Heart right ventricle (tissue), 16 donors: Measurements from ENCODE around the gene CLEC2A. TPM values are rescaled to one million over a fixed set of nuclear protein-coding genes. Genes with fewer than 3 reads are reported as not detected.

ENCODE experiments used
- ATAC-seq, 8 donors: fragments of 200-7000 bp; cut with Tn5 transposase; one replicate each; pipeline ENCODE4 v1.9.1; 2020; ENCODE audit warnings: mild to moderate bottlenecking in 8 of 8, moderate library complexity in 8 of 8, moderate number of reproducible peaks in 1 of 8
- DNase-seq, 2 donors: peaks; one replicate each; pipeline ENCODE4 v3.0.0-alpha.2; 2020
- H3K27ac ChIP-seq, 10 donors: fragments of 200-600 bp; sonication (generic) in 2 of 10; one replicate each; pipeline versions ENCODE4 v1.5.0 to v1.8.0; 2020 to 2022; ENCODE audit warnings: mild to moderate bottlenecking in 3 of 10
- H3K27me3 ChIP-seq, 7 donors: fragments of 200-600 bp; one replicate each; pipeline ENCODE4 v1.8.0; 2021 to 2022; ENCODE audit warnings: mild to moderate bottlenecking in 2 of 7
- H3K36me3 ChIP-seq, 9 donors: fragments of 200-600 bp; sonication (generic) in 1 of 9; one replicate each; pipeline versions ENCODE4 v1.5.0 to v1.8.0; 2020 to 2022; ENCODE audit warnings: mild to moderate bottlenecking in 2 of 9
- H3K4me1 ChIP-seq, 9 donors: fragments of 200-600 bp; sonication (generic) in 1 of 9; one replicate each; pipeline versions ENCODE4 v1.5.0 to v1.8.0; 2020 to 2022; ENCODE audit warnings: mild to moderate bottlenecking in 4 of 9
- H3K4me3 ChIP-seq, 10 donors: fragments of 200-600 bp; sonication (generic) in 2 of 10; one replicate each; pipeline versions ENCODE4 v1.5.0 to v1.8.0; 2020 to 2022; ENCODE audit warnings: mild to moderate bottlenecking in 7 of 10, moderate library complexity in 2 of 10
- H3K9me3 ChIP-seq, 11 donors: fragments of 200-600 bp in 10 of 11; sonication (generic) in 2 of 11; one replicate each; pipeline versions ENCODE4 v1.5.0 to v1.8.0; 2013 to 2022; ENCODE audit warnings: mild to moderate bottlenecking in 2 of 11, control low read depth in 1 of 11, moderate library complexity in 1 of 11
- WGBS, 2 donors: extraction: QIAGEN DNeasy Blood & Tissue Kit; methylation state at CpG; one replicate each; pipeline ENCODE4 v1.1.7; 2013; ENCODE audit warnings: inconsistent platforms in 1 of 2; 5-methylcytosine and 5-hydroxymethylcytosine counted together
- intact Hi-C, 10 donors: fragments of 100-400 bp; cut with DNase I; formaldehyde crosslinking; loops; one replicate each; pipeline versions ENCODE4 v1.11.1 to v1.14.2; 2022
- polyA plus RNA-seq, 2 donors: library from polyadenylated mRNA; stranded (reverse); fragments of 200-250 nt; gene quantifications; one replicate each; pipeline ENCODE4 v1.2.3, GENCODE V29; 2013
- total RNA-seq, 10 donors: library from RNA; stranded (reverse); fragmentation: NEBNext Ultra II Directional in 3 of 10; extraction: Animal tissue kit (Norgen Biotek cat#: 25700) in 3 of 10; gene quantifications; one replicate each; pipeline versions ENCODE4 v1.2.1 to v1.2.4, GENCODE V29; 2021 to 2023
- TF ChIP-seq, protein P1 (sequence below), 9 donors: fragments of 200-600 bp; sonication (generic) in 2 of 9; IDR thresholded peaks; one replicate each; pipeline versions ENCODE4 v1.5.0 to v1.8.0; 2021 to 2022; ENCODE audit warnings: antibody characterized with exemption in 9 of 9, mild to moderate bottlenecking in 5 of 9, moderate library complexity in 1 of 9
- donor health status: Arrhythmogenic right ventricular cardiomyopathy.
- donor health status: ischemic (EF 13 %, LVEDD 7.1; RV severe dilation, severe dysfunction).
- donor health status: healthy with polysubstance abuse.
- donor health status: DM: no; HTN: yes; CAD: no.
- donor health status: DM: no; HTN: no; CAD: no.
- donor health status: ischemic (EF 25% LVEDD 6.9; RV normal size, moderate dysfunction).
- donor health status: ischemic (EF 25% LVEDD 5.7; RV mildly dilated, moderate dysfunction).
- donor health status: healthy.
- donor health status: DM: yes; HTN: yes; CAD: no.
- donor health status: Ischemic cardiomyopathy.
- donor health status: ischemic (EF 35%, LVEDD 5.7; RV mildly dilated, moderate dysfunction).
- donor health status: nonischemic (EF 11% LVEDD 7.7; RV severe dilation, severe dysfunction).
- donor health status: DM: yes; HTN: yes; CAD: no.
- donor health status: PGD.
- donor health status: ischemic (EF 29% LVEDD 5.4; RV normal size, mild dysfunction).
- donor health status: nonischemic (EF 23%, LVEDD 6.1; RV moderate dilation, normal function).

The CLEC2A gene
- total and polyA plus RNA-seq, 12 donors = not detected

DNA sequence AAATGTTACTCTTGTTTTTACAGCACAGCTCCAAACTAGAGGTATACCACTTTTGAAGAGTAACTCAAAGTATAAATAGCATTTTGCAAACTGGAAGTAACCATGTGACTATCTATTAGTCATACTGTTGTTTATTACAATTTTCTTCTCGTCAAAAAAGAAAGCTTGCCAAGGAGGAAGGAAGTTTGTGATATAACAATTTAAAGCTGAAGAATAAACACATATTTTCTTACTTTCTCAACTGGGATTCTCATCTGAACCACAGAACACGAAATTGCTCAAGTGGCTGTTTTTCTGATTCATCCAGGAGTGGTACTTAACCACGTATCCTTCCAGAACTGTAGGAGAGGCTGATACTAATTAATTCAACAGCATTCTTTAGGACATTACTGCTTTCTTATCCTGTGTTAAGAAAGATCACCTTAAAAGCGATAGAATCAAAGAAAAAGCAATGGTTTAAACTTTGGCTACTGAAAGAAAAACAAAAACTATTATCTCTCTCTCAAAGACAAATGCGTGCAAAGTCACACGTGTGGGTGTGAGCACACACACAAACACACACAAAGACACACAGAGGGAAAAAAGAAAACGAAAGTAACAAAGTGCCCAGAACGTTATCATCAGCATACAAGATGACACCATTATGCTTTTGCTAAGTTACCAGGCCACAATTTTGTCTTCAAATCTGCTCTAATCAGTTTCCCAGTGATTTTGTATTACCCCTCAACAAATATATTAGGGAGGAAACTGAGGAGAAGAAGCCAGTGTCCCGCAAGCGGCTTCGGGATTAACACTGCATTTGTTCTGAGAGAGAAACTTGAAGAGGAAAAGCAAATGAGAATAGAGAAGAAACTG is 62.6 kb downstream of the CLEC2A start, which contains the start of gene CLEC2B:
Gene CLEC2B (minus strand): TSS at position 48 of the 855 bp plus-strand sequence.
- Histone ChIP-seq H3K4me3 (peak within 1 kb of the TSS; percentile 29 to 66 (median 51)), H3K4me1 (peaks cover 0 to 22% (median 7%) of the 10 kb centered on the region in 9 donors), H3K9me3 (peaks cover 0 to 4% (median 0%) of the 10 kb centered on the region in 11 donors), H3K27ac (peak within 1 kb of the TSS; percentile 67 to 96 (median 87)), H3K36me3 (no peaks in the 10 kb centered on the region), H3K27me3 (no peaks in the 10 kb centered on the region)
- peak in 7 of 8 donors; percentile 71 to 86 (median 76) for ATAC-seq
- WGBS, 2 donors = 16% methylated on average over 11 of the region's 11 CpGs
- TF ChIP-seq, protein P1, sequence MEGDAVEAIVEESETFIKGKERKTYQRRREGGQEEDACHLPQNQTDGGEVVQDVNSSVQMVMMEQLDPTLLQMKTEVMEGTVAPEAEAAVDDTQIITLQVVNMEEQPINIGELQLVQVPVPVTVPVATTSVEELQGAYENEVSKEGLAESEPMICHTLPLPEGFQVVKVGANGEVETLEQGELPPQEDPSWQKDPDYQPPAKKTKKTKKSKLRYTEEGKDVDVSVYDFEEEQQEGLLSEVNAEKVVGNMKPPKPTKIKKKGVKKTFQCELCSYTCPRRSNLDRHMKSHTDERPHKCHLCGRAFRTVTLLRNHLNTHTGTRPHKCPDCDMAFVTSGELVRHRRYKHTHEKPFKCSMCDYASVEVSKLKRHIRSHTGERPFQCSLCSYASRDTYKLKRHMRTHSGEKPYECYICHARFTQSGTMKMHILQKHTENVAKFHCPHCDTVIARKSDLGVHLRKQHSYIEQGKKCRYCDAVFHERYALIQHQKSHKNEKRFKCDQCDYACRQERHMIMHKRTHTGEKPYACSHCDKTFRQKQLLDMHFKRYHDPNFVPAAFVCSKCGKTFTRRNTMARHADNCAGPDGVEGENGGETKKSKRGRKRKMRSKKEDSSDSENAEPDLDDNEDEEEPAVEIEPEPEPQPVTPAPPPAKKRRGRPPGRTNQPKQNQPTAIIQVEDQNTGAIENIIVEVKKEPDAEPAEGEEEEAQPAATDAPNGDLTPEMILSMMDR (IDR thresholded peaks at IDR 0.05) = no peak
- intact Hi-C loops = loop anchor here in 3 of 10 donors (5.0 to 10.0 kb wide), 2 partner anchors 122 to 215 kb away; no protein-coding TSS in a partner anchor
- peak in 1 of 2 donors; percentile 9 for DNase-seq

DNA sequence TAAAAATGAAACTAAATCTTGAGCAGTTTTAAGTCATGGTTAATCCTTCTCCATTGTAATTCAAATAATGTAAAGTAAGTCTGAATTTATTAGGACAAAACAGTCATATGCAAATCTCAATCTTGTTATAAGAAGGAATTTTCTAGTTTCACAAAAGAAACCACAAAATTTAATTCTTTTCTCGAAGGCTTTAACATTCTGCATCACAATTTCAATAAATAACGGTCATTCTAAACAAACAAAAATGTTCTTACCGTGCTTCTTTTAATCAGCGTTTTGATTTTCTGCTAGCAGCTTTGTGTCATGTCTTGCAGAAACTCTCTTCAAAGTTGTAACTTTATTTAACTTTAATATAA is 63.2 kb downstream of the CLEC2A start:
- peak overlapping the region; percentile 29 to 66 (median 51) for H3K4me3 ChIP-seq
- intact Hi-C loops = loop anchor here in 2 of 10 donors (5.0 to 10.0 kb wide), 2 partner anchors 122 to 214 kb away; no protein-coding TSS in a partner anchor
- H3K27ac ChIP-seq = peak overlapping the region; percentile 67 to 96 (median 87)
- TF ChIP-seq, protein P1 (IDR thresholded peaks at IDR 0.05) = no peak
- no peaks in the 10 kb centered on the region for H3K36me3 ChIP-seq
- WGBS, 2 donors = 44 to 53% methylated on average over 4 of the region's 4 CpGs
- H3K9me3 ChIP-seq = peaks cover 0 to 10% (median 2%) of the 10 kb centered on the region in 11 donors
- ATAC-seq (no peak), DNase-seq (no peak)
- H3K27me3 ChIP-seq = no peaks in the 10 kb centered on the region
- peaks cover 0 to 22% (median 7%) of the 10 kb centered on the region in 9 donors for H3K4me1 ChIP-seq

DNA sequence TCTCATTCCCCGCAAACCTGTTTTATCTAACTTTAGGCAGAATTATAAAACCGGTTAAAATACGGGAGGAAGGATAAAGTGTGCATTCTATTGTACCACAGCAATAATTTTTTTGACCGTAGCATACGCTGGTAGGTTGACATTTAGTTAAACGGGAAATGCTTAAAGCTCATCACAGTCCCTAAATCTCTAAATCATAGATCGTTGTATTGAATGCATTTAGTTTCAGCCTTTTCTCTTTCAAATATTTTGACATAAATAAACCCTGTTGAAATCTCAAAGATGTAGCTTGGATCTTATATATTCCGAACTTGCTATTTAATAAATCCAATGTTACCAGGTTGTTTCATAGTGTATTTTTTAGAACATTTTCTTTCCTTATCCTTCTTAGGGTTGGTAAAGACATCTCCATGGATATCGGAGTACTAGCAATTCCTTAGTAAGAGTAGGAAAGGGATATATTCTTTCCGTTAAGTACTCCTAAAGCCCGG is 63.8 kb downstream of the CLEC2A start:
- ATAC-seq = no peak
- Histone ChIP-seq H3K36me3 (no peaks in the 10 kb centered on the region), H3K4me1 (peaks cover 0 to 22% (median 7%) of the 10 kb centered on the region in 9 donors), H3K9me3 (peaks cover 0 to 16% (median 7%) of the 10 kb centered on the region in 11 donors), H3K4me3 (peak overlapping the region; percentile 29 to 66 (median 51)), H3K27ac (peak overlapping the region in 9 of 10 donors; percentile 67 to 96 (median 87)), H3K27me3 (no peaks in the 10 kb centered on the region)
- WGBS, 2 donors = 58 to 69% methylated on average over 11 of the region's 11 CpGs
- DNase-seq = no peak
- TF ChIP-seq, protein P1 (IDR thresholded peaks at IDR 0.05) = no peak
- intact Hi-C loops = loop anchor here in 2 of 10 donors (5.0 to 10.0 kb wide), 2 partner anchors 121 to 214 kb away; no protein-coding TSS in a partner anchor

DNA sequence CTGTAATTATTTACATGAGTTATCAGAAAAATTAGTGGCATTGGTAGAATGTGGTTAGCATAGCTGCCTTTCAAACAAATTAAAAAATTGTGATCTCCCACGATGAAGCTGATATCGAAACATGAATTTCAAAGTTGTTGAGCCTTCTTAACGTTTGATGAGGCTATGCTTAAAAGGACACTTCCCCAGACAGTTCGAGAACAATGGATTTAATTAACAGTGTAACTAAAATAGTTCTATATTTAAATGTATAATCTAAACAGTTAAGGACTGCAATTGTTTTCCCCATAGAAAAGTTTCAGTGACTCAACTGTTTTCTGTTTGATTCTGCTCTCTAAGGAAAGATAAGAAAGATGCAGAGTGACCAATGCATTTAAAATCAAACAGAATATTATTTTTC is 64.6 kb downstream of the CLEC2A start:
- 47 to 49% methylated on average over 4 of the region's 4 CpGs for WGBS, 2 donors
- TF ChIP-seq, protein P1 (IDR thresholded peaks at IDR 0.05) = no peak
- Histone ChIP-seq H3K27ac (peak overlapping the region in 8 of 10 donors; percentile 4 to 96 (median 82)), H3K36me3 (no peaks in the 10 kb centered on the region), H3K4me1 (peaks cover 0 to 22% (median 7%) of the 10 kb centered on the region in 9 donors), H3K4me3 (peak overlapping the region; percentile 8 to 66 (median 51)), H3K27me3 (no peaks in the 10 kb centered on the region), H3K9me3 (peaks cover 0 to 23% (median 7%) of the 10 kb centered on the region in 11 donors)
- DNase-seq = no peak
- ATAC-seq = no peak
- intact Hi-C loops = loop anchor here in 2 of 10 donors (5.0 to 10.0 kb wide), 2 partner anchors 120 to 213 kb away; no protein-coding TSS in a partner anchor
